Upper lobe of left lung (tissue), 4 donors: ENCODE measurements around the gene TCEA2.

ENCODE experiments used
- POLR2AphosphoS5 ChIP-seq, 2 donors: sonication (generic); formaldehyde crosslinking; IDR thresholded peaks; one replicate each; pipeline ENCODE4 v1.5.1; 2017; ENCODE audit warnings: antibody characterized with exemption in 2 of 2
- TF ChIP-seq, protein P1 (sequence below), 6 experiments: fragments of 450-650 bp in 4 of 6; fragments of 200-600 bp in 2 of 6; sonication (generic) in 2 of 6; IDR thresholded peaks; one replicate each; pipeline ENCODE4 v1.5.1; 2016 to 2019; ENCODE audit warnings: antibody characterized with exemption in 6 of 6

DNA sequence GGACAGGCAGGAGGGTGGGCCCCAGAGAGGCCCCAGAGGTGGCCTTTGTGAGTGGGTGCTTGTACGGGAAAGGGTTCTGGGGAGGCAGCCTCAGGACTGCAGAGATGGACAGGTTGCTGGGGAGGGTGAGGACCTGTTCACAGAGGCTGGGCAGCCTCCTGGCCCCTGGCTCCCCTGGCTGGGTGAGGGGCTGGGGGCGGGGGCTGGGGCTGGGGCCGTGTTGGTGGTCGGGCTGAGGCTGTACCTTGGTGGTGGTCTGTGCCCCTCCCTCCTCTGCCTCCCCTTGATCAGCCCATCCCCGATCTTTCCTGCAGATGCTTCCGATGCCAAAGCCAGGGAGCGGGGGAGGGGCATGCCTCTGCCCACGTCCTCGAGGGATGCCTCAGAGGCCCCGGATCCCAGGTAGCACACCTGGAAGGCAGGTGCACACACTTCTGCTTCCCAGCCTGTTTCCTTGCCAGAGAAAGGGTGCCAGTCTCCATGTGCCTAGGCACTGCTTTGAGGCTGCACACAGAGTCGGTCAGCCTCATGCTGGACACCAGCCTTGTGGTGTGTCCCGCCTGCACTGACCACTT, 4.8 kb downstream of the TCEA2 start:
- TF ChIP-seq, protein P1, sequence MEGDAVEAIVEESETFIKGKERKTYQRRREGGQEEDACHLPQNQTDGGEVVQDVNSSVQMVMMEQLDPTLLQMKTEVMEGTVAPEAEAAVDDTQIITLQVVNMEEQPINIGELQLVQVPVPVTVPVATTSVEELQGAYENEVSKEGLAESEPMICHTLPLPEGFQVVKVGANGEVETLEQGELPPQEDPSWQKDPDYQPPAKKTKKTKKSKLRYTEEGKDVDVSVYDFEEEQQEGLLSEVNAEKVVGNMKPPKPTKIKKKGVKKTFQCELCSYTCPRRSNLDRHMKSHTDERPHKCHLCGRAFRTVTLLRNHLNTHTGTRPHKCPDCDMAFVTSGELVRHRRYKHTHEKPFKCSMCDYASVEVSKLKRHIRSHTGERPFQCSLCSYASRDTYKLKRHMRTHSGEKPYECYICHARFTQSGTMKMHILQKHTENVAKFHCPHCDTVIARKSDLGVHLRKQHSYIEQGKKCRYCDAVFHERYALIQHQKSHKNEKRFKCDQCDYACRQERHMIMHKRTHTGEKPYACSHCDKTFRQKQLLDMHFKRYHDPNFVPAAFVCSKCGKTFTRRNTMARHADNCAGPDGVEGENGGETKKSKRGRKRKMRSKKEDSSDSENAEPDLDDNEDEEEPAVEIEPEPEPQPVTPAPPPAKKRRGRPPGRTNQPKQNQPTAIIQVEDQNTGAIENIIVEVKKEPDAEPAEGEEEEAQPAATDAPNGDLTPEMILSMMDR (IDR thresholded peaks at IDR 0.05), result no peak
- no peak for TF ChIP-seq POLR2AphosphoS5 (IDR thresholded peaks at IDR 0.05)
